GM21825 (cell line): Measurements from ENCODE around the gene TFE3.
A peak's percentile ranks its signal among the peaks of the same experiment; 100 is the strongest.
"Not testable (repeated sequence)": the region's sequence is repeated elsewhere in the genome, so short reads cannot be mapped to it uniquely, and the experiment has no call there.

ENCODE experiments used
- ATAC-seq: cut with Tn5 transposase; IDR thresholded peaks from one replicate; pipeline ENCODE4 v1.9.1; 2021; ENCODE audit warnings: mild to moderate bottlenecking, moderate library complexity; ENCODE audit not compliant: unreplicated experiment

TFE3 gene

DNA sequence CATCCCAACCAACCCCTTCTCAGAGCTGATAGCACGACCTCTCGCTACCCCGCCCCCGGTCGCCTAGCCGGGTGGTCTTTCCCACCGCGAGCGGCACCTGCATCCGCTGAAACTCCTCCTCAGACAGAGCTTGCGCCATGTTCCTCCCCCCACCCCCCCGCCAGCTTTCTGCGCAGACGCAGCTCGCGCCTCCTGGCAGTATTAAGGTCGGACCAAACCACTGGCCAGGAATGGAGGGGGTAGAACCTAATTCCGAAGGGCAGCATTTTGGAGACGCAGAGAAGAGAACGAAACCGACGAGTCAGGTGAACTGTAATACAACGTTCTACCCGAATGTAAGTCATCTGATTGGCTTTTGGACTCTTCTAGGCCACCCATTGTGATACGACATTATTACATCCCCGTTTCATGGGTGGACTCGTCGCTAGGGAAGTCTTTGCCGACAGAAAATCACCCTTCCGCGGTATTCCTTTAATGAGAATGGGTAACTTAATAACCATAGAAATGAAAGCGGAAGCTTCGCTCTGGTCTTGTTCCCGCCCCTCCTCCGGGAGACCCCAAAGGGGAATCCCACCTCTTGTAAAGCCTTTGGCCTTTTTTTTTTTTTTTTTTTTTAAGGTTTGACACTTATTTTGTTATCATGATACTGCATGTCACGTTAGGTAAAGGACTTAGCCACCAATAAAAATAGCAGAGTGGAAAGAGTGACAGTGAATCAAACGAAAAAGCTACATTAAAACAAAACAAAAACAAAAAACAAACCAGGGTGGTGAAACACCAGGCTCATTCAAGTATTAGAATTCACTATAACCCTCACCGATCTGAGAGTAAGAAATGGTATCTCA, 40.8 kb downstream of the TFE3 start, which contains the start of gene GRIPAP1:
Gene GRIPAP1 (minus strand): TSS at position 174 of the 845 bp plus-strand sequence. CDS start 35 bp downstream, at position 139.
- ATAC-seq = peak; percentile 85

DNA sequence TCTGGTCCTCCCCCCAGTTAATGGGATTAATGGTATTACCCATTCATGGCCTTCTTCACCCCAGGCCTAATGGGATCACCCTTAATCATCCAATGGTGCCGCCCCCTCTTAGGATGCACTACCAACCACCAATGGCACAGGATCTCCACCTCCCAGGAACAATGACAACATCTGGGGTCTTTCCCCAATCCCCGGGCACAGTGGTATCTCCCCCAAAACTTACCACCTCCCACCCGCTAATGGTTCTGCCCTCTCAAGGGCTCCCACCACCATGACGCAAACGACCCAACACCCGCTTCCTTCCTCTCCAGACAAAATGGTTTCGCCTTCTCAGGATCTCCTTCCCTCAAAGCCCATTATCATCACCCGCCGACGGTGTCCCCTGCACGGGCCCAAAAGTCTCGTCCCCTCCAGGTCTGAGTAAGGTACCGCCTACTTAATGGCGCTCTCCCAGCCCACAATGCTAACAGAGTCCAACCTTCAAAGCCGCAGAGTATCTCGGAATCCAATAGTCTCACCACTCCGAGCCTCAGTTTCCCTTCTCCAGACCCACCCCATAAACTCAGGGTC, 41.6 kb downstream of the TFE3 start:
- peak; percentile 23 for ATAC-seq

GRCh38 chrX:49000636-49001035, 42.5 kb downstream of the TFE3 start:
- no peak for ATAC-seq

DNA sequence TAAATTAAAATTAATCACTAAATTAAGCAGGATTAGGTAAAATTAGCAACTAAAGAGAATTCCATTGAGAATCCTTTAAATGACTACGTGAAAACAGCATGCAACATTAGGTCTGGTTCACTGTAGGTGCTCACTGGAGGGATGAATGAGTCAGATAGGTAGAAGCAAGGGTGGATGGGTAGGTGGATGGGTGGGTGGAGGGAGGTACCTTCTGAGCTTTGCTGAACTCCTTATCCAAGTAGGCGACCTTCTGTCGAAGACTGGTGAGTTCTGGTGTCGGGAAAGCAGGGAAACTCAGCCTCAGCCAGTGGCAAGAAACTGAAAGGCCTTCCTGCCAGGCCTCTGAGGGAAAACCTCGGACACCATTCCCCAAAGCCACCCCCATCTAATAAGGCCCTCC, 44.1 kb downstream of the TFE3 start:
- no peak for ATAC-seq

DNA sequence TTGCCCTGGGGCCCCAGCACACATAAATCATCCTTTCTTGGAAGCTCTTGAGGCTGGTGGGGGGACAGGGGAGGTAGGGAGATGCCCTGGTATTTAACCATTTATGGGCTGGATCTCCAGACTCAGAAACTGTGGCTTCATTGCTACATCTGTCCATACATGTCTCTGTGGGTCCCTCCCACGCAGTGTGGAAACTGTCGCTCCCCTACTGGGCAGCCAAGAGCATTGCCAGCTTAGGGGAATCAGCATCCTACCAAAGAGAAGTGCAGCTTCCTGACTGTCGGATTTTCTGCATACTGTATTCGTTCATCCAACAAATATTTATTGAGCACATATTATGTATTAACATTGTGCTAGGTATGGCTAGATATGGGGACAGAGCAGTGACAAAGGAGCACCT, 44.8 kb downstream of the TFE3 start:
- no peak for ATAC-seq

GRCh38 chrX:48997865-48998264, 45.3 kb downstream of the TFE3 start:
- no peak for ATAC-seq

GRCh38 chrX:48997455-48997854, 45.7 kb downstream of the TFE3 start:
- ATAC-seq = no peak

- ATAC-seq = no peak
These were observed 46.2 kb downstream of the TFE3 start for GRCh38 chrX:48996969-48997368.

DNA sequence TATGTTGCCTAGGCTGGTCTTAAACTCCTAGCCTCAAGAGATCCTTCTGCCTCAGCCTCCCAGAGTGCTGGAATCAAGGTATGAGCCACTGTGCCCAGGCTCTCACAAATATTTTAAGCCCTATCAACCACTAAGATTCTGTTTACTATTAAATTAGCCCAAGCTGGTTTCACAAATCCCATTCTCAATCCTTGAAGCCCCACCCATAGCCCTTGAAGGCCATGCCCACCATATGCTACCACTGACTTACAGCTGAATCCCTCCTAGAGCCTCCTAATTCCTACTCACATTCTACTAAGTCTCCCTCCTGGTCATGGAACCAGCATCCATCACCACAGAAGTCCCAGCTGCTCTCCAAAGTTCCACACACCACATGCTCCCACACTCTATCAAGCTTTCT, 50.8 kb downstream of the TFE3 start:
- ATAC-seq = no peak

GRCh38 chrX:48989483-48989882, 53.7 kb downstream of the TFE3 start:
- ATAC-seq = no peak

GRCh38 chrX:48983896-48984295, 59.3 kb downstream of the TFE3 start:
- ATAC-seq = no peak

DNA sequence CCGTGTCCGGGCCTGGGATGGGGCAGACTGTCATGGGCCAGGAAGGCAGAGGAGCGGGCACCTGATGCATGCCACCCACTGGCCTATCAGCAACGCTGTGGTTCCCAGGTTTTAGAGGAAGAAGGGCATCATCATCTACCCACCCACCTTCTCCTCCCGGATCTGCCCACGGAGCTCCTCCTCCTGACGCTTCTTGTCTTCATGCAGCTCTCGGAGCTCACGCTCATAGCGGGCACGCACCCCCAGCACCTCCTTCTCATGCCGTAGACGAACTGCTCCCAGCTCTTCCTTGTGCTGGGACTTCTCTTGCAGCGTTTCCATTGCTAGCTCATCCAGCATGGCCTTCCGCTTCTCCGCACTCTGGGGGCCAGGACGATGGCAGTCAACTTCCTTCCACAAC, 60.1 kb downstream of the TFE3 start:
- ATAC-seq = no peak

- ATAC-seq = no peak
These were observed 62.0 kb downstream of the TFE3 start for GRCh38 chrX:48981178-48981577.

- not testable (repeated sequence) for ATAC-seq
These were observed 62.8 kb downstream of the TFE3 start for GRCh38 chrX:48980341-48980740.
